IMR-90 (cell line): Measurements from ENCODE around the gene YAF2. TPM values are rescaled to one million over a fixed set of nuclear protein-coding genes. Genes with fewer than 3 reads are reported as not detected.

ENCODE experiments used
- ATAC-seq: fragments of 200-7000 bp; cut with Tn5 transposase; 2 replicates; pipeline ENCODE4 v1.9.1; 2020; ENCODE audit warnings: low read depth, mild to moderate bottlenecking, moderate library complexity
- BruUV-seq: library from RNA; stranded (reverse); fragments of 400-500 nt; replicated peaks from 2 replicates; lab custom pipeline; 2021; lab: Mats Ljungman, UMichigan
- CTCF ChIA-PET: fragments of 300-600 bp; formaldehyde crosslinking; extraction: SDS; loops from one replicate; lab custom pipeline; 2021; ENCODE audit warnings: antibody characterized with exemption; lab: Yijun Ruan, JAX
- POLR2A ChIA-PET: fragments of 300-600 bp; sonication (Branson Sonifier 250); formaldehyde crosslinking; loops from one replicate; lab custom pipeline; 2022; ENCODE audit warnings: antibody characterized with exemption; ENCODE audit not compliant: unreplicated experiment; lab: Charles Lee
- DNase-seq: peaks from one replicate; pipeline ENCODE4 v3.0.0; 2013
- H2AFZ ChIP-seq: replicated peaks from 2 replicates; pipeline ENCODE3; 2013; ENCODE audit warnings: low read length, mild to moderate bottlenecking; ENCODE audit not compliant: poor library complexity
- H2AK5ac ChIP-seq: 2 replicates; pipeline ENCODE4 v1.6.1; 2013; ENCODE audit warnings: low read depth, low read length, inconsistent platforms
- H2AK9ac ChIP-seq: replicated peaks from 2 replicates; pipeline ENCODE3; 2013; ENCODE audit warnings: mild to moderate bottlenecking, low read depth, low read length, moderate library complexity; ENCODE audit not compliant: poor library complexity
- H2BK120ac ChIP-seq: 2 replicates; pipeline ENCODE4 v1.6.1; 2013; ENCODE audit warnings: low read depth, low read length, inconsistent platforms
- H2BK15ac ChIP-seq: 3 replicates; pipeline ENCODE4 v1.6.1; 2013; ENCODE audit warnings: low read depth, low read length, inconsistent platforms
- H2BK20ac ChIP-seq: 2 replicates; pipeline ENCODE4 v1.6.1; 2013; ENCODE audit warnings: low read depth, mild to moderate bottlenecking, inconsistent platforms, low read length, moderate library complexity
- H2BK5ac ChIP-seq: 2 replicates; pipeline ENCODE4 v1.6.1; 2013; ENCODE audit warnings: mild to moderate bottlenecking, low read depth, low read length, inconsistent platforms; ENCODE audit not compliant: poor library complexity, severe bottlenecking
- H3K14ac ChIP-seq: replicated peaks from 2 replicates; pipeline ENCODE4 v1.6.1; 2013; ENCODE audit warnings: low read depth, low read length, inconsistent platforms
- H3K18ac ChIP-seq: 2 replicates; pipeline ENCODE4 v1.6.1; 2013; ENCODE audit warnings: low read depth, low read length, control low read depth
- H3K23ac ChIP-seq: 2 replicates; pipeline ENCODE4 v1.6.1; 2013; ENCODE audit warnings: low read depth, low read length, inconsistent platforms
- H3K27ac ChIP-seq: 2 replicates; pipeline ENCODE4 v1.5.1; 2013; ENCODE audit warnings: mild to moderate bottlenecking, control low read depth, low read length; ENCODE audit not compliant: insufficient read depth
- H3K27me3 ChIP-seq: 2 replicates; pipeline ENCODE4 v1.6.1; 2013; ENCODE audit warnings: low read length; ENCODE audit not compliant: control insufficient read depth, insufficient read depth
- H3K36me3 ChIP-seq: 2 replicates; pipeline ENCODE4 v1.6.1; 2013; ENCODE audit warnings: low read length, mixed read lengths; ENCODE audit not compliant: control insufficient read depth, insufficient read depth
- H3K4ac ChIP-seq: 2 replicates; pipeline ENCODE4 v1.6.1; 2013; ENCODE audit warnings: low read depth, low read length, inconsistent platforms
- H3K4me1 ChIP-seq: 2 replicates; pipeline ENCODE4 v1.6.1; 2013; ENCODE audit warnings: low read length, mixed read lengths; ENCODE audit not compliant: control insufficient read depth, insufficient read depth
- H3K4me2 ChIP-seq: 2 replicates; pipeline ENCODE4 v1.6.1; 2013; ENCODE audit warnings: low read depth, mild to moderate bottlenecking, control low read depth, low read length, moderate library complexity
- H3K4me3 ChIP-seq: 2 replicates; pipeline ENCODE4 v1.5.1; 2013; ENCODE audit warnings: low read depth, mild to moderate bottlenecking, control low read depth, low read length, moderate library complexity; ENCODE audit not compliant: insufficient read depth
- H3K56ac ChIP-seq: 2 replicates; pipeline ENCODE4 v1.6.1; 2013; ENCODE audit warnings: low read length, inconsistent platforms; ENCODE audit not compliant: insufficient read depth; ENCODE audit errors: extremely low read depth
- H3K79me1 ChIP-seq, 2 experiments: 2 replicates each; pipeline ENCODE4 v1.6.1; 2013; ENCODE audit warnings: low read length in 2 of 2, inconsistent platforms in 1 of 2, low read depth in 1 of 2
- H3K9ac ChIP-seq: 2 replicates; pipeline ENCODE4 v1.6.1; 2013; ENCODE audit warnings: low read depth, low read length, control low read depth
- H3K9me1 ChIP-seq: 2 replicates; pipeline ENCODE4 v1.6.1; 2013; ENCODE audit warnings: low read length, inconsistent platforms; ENCODE audit not compliant: insufficient read depth
- H3K9me3 ChIP-seq: 2 replicates; pipeline ENCODE4 v1.6.1; 2013; ENCODE audit warnings: low read length; ENCODE audit not compliant: control insufficient read depth, insufficient read depth
- H4K20me1 ChIP-seq: 2 replicates; pipeline ENCODE4 v1.6.1; 2013; ENCODE audit warnings: low read length, inconsistent platforms; ENCODE audit not compliant: insufficient read depth
- H4K5ac ChIP-seq: 2 replicates; pipeline ENCODE4 v1.6.1; 2013; ENCODE audit warnings: mild to moderate bottlenecking, low read depth, low read length, control low read depth
- H4K8ac ChIP-seq, 2 experiments: 2 replicates each; pipeline ENCODE4 v1.6.1; 2013; ENCODE audit warnings: low read depth in 2 of 2, low read length in 2 of 2, control low read depth in 1 of 2, inconsistent platforms in 1 of 2
- H4K91ac ChIP-seq: 2 replicates; pipeline ENCODE4 v1.6.1; 2013; ENCODE audit warnings: low read depth, low read length, inconsistent platforms; ENCODE audit not compliant: insufficient read depth
- CEBPB ChIP-seq: IDR thresholded peaks from 2 replicates; pipeline ENCODE4 v1.6.1; 2012; ENCODE audit warnings: low read depth, low read length, improper control_type of control experiment
- CHD1 ChIP-seq: IDR thresholded peaks from 2 replicates; pipeline ENCODE4 v1.6.1; 2012; ENCODE audit warnings: low read depth, low read length, improper control_type of control experiment
- MAFK ChIP-seq: IDR thresholded peaks from 2 replicates; pipeline ENCODE4 v1.6.1; 2012; ENCODE audit warnings: low read depth, low read length, improper control_type of control experiment
- RAD21 ChIP-seq: IDR thresholded peaks from 2 replicates; pipeline ENCODE4 v1.6.1; 2012; ENCODE audit warnings: low read length, improper control_type of control experiment
- RFX5 ChIP-seq: IDR thresholded peaks from 2 replicates; pipeline ENCODE4 v1.8.0; 2012; ENCODE audit warnings: low read depth, mild to moderate bottlenecking, low read length, moderate library complexity
- WGBS, 2 experiments: methylation state at CpG; one replicate each; pipeline versions ENCODE4 v1.1.5 to v1.1.7; 2013; ENCODE audit warnings: missing lambda C conversion rate in 2 of 2; ENCODE audit not compliant: insufficient read length in 1 of 2; ENCODE audit errors: extremely low coverage in 2 of 2; 5-methylcytosine and 5-hydroxymethylcytosine counted together
- dilution Hi-C: fragments of 300-500 bp; cut with HindIII; formaldehyde crosslinking; loops from one replicate; pipeline ENCODE4 v1.14.3; 2018; ENCODE audit warnings: low sequenced_read_pairs; ENCODE audit not compliant: unreplicated experiment
- in situ Hi-C: fragments of 300-500 bp; cut with MboI; formaldehyde crosslinking; loops from 3 replicates; pipeline ENCODE4 v1.14.3; 2019; ENCODE audit warnings: low sequenced_read_pairs, inconsistent platforms, mixed read lengths
- intact Hi-C: fragments of 100-400 bp; cut with micrococcal nuclease; formaldehyde crosslinking; loops from 2 replicates; pipeline ENCODE4 v1.10.0; 2022
- polyA plus RNA-seq, 3 experiments: library from polyadenylated mRNA; depleted of rRNA; stranded (reverse); fragments of >200 nt; gene quantifications; 2 replicates each; pipeline ENCODE4 v1.2.3, GENCODE V29; 2012; ENCODE audit warnings: low replicate concordance in 1 of 3
- total RNA-seq: library from RNA; depleted of rRNA; stranded (reverse); fragments of >200 nt; gene quantifications from 2 replicates; pipeline ENCODE4 v1.2.3, GENCODE V29; 2012

The YAF2 gene
- total and polyA plus RNA-seq, 2 of the 4 experiments (the other 2 are of a cell fraction) = 7.9 to 14.2 TPM

GRCh38 chr12:42236017-42236416 is 2.0 kb downstream of the YAF2 start:
- no peak overlapping the region for H3K56ac ChIP-seq
- BruUV-seq = TSS peak; percentile 29
- no peak overlapping the region for H3K14ac ChIP-seq
- no peak overlapping the region for H4K8ac ChIP-seq
- intact Hi-C loops = loop anchor here (5.0 kb wide), 2 partner anchors 89 to 104 kb away; no protein-coding TSS in a partner anchor
- DNase-seq (no peak), ATAC-seq (no peak)
- ChIA-PET CTCF (no interaction called here), POLR2A (no interaction called here)
- H4K5ac ChIP-seq = no peak overlapping the region
- H3K9me3 ChIP-seq = no peaks in the 10 kb centered on the region
- H3K79me1 ChIP-seq = peaks cover 24 to 33% of the 10 kb centered on the region in 2 experiments
- no peak overlapping the region for H3K4ac ChIP-seq
- H4K20me1 ChIP-seq = peaks cover 3% of the 10 kb centered on the region; the same call in 1 of the 2 replicates
- H3K27me3 ChIP-seq = no peaks in the 10 kb centered on the region
- H2AK5ac ChIP-seq = no peak overlapping the region
- H3K4me1 ChIP-seq = no peaks in the 10 kb centered on the region
- no CpG with 5 or more reads among the region's 4 CpGs for WGBS, 2 experiments
- H3K27ac ChIP-seq = no peak overlapping the region
- 0 out of 2 replicates have a peak overlapping the region, but pooled peaks have one; percentile 18 for H3K4me2 ChIP-seq
- H3K9ac ChIP-seq = no peak overlapping the region
- H2BK120ac ChIP-seq = no peak overlapping the region
- dilution Hi-C loops = no loop called here
- TF ChIP-seq RFX5 (no peak), RAD21 (no peak), MAFK (peak; percentile 67), CEBPB (no peak), CHD1 (no peak)
- in situ Hi-C loops = loop anchor here (10.0 kb wide), 1 partner anchor 89 kb away; the partner anchor contains the start of genes PPHLN1 and ZCRB1
- H2AFZ ChIP-seq = no peak overlapping the region
- H4K91ac ChIP-seq = no peak overlapping the region
- H3K4me3 ChIP-seq = no peak overlapping the region
- H3K36me3 ChIP-seq = no peaks in the 10 kb centered on the region; the same call in none of the 2 replicates
- H2BK5ac ChIP-seq = no peak overlapping the region
- no peak overlapping the region for H2AK9ac ChIP-seq
- no peak overlapping the region for H3K23ac ChIP-seq
- H3K18ac ChIP-seq = no peak overlapping the region
- no peak overlapping the region for H2BK15ac ChIP-seq
- H3K9me1 ChIP-seq = no peaks in the 10 kb centered on the region; the same call in 1 of the 2 replicates
- no peak overlapping the region for H2BK20ac ChIP-seq
